GM10266 (cell line): ENCODE results near the gene CCDC188.

Source experiments
- DNase-seq: peaks from one replicate; pipeline ENCODE4 v3.0.0; 2012; ENCODE audit errors: extremely low spot score
- TF ChIP-seq, protein P1 (sequence below): IDR thresholded peaks from 2 replicates; pipeline ENCODE4 v1.5.1; 2012; ENCODE audit warnings: mild to moderate bottlenecking, low read depth; ENCODE audit not compliant: control insufficient read depth, insufficient read depth; ENCODE audit errors: missing control alignments

The CCDC188 gene

DNA sequence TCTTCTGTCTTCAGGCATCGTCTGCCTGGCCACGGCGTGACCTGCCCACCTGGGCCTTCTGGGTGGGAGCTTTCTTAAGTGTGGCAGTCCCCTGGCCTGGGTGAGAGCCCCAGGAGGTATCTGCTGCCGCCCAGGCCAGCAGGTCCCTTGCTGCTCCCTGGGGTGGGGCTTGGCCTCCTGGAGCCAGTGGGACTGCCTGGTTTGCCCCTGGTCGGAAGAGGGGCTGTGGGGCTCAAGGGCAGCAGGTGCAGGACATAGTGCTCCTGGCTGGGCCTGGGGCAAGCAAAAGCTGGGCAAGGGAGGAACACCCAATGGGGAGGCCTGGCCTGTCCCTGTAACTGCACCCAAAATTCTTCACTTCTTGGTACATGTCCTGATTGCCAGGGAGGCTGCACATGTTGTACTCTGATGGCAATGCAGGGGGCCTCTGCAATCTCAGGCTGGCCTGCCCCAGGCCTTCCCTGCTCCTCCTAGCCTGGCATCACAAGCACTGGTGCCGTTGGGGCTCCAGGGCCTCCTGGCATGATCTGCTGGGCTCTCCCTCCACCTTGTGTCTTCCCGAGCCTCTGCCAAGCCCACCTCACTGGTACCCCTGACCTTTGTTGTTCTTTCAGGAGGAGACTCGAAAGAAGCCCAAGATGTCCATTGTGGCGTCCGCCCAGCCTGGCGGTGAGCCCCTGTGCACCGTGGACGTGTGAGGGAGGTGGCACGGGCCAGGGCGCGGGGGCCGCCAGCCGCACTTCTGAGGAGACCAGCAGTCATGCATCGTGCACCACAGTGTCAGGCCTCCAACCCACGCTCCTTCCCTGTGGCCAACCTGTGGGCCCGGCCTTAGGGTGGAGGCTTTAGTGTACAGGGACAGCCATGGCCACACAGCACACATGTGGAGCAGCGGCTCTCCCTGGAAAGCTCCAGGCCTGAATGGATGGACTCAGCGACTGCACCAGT lies 41.2 kb downstream of the CCDC188 start:
- no peak for DNase-seq
- TF ChIP-seq, protein P1, sequence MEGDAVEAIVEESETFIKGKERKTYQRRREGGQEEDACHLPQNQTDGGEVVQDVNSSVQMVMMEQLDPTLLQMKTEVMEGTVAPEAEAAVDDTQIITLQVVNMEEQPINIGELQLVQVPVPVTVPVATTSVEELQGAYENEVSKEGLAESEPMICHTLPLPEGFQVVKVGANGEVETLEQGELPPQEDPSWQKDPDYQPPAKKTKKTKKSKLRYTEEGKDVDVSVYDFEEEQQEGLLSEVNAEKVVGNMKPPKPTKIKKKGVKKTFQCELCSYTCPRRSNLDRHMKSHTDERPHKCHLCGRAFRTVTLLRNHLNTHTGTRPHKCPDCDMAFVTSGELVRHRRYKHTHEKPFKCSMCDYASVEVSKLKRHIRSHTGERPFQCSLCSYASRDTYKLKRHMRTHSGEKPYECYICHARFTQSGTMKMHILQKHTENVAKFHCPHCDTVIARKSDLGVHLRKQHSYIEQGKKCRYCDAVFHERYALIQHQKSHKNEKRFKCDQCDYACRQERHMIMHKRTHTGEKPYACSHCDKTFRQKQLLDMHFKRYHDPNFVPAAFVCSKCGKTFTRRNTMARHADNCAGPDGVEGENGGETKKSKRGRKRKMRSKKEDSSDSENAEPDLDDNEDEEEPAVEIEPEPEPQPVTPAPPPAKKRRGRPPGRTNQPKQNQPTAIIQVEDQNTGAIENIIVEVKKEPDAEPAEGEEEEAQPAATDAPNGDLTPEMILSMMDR = no peak

- DNase-seq = no peak
- TF ChIP-seq, protein P1 = no peak
These were observed 42.1 kb downstream of the CCDC188 start for GRCh38 chr22:20108757-20109230.

- DNase-seq = no peak
- TF ChIP-seq, protein P1 = no peak
These were observed 42.7 kb downstream of the CCDC188 start for GRCh38 chr22:20107951-20108756.

DNA sequence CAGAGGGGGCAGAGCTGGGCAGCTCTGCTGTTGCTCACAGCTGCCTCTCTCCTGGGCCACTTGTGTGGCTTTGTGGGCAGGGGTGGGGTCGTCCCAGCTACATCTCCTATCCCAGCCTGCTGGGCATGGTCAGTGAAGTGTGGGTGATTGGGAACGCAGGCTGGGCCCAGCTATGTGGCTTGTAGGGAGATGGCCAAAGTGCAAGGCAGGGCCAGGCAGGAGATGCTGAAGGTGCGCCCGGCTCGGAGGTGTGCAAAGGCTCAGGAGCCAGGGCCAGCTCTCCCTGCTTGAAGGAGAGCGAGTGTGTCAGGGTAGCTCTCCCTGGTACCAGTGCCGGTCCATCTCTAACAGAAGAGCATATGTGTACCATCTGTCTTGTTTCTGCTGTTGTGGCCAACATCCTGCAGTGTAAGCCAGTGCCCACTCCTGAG lies 43.4 kb downstream of the CCDC188 start:
- TF ChIP-seq, protein P1 = no peak
- DNase-seq = no peak

DNA sequence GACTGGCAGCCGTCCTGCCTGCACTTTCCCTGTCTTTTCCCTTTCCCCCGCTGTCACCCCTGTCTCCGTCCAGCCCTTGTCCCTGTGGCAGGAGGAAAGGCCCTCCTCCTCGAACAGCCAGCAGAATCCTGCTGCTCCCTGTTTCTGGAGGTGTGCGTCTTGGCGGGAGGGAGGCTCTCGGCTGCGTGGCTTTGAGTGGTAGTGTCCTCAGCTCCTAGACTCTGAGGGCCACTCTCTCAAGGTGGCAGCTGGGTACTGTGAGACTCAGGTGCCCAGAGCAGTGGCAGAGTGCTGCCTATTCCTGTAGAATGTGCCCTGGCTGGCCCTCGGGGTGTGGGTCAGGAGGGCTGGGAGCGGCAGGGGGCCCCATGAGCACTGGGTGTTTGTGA lies 44.0 kb downstream of the CCDC188 start:
- TF ChIP-seq, protein P1 = no peak
- no peak for DNase-seq

- no peak for DNase-seq
- TF ChIP-seq, protein P1 = no peak
These were observed 44.5 kb downstream of the CCDC188 start for GRCh38 chr22:20106205-20106848.
